ENCODE results near the gene TEX55.
"Not testable (repeated sequence)": the region's sequence is repeated elsewhere in the genome, so short reads cannot be mapped to it uniquely, and the experiment has no call there.

TEX55 gene

DNA sequence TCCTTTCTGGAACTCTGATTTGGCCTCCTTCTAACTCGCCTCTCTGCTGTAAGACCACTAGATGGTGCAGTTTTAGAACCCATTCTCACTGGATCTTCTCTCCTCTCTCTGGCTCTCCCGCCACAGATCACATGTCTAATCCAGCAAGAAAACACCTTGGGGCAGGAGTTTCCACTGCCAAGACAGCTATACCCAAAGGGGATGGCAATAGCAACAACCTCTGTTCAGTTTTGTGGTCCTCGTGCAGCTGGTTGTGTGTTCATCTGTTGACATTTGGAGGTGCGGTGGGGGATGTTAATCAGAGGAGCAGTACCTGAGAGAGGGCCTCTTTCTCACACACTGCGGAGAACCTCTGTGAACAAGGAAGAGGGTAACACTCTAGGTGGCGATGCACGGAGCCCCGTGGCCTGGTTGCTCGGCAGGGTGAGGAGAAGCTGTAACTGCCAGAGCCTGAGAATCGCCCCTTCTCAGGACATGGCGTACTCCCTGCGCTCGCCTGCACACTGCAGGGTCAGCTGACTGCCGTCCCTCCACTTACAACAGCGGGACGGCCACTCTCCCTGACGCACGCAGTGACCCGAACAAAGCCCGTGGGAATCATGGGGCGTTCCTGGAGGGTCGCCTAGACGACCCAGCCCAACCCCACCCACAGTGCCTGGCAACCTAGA lies at the start of gene TEX55:
TSS of gene TEX55 (plus strand) at position 666 of the 668 bp plus-strand sequence. CDS start 25 bp downstream, outside the sequence.
- DNase-seq, result peak; percentile 84

DNA sequence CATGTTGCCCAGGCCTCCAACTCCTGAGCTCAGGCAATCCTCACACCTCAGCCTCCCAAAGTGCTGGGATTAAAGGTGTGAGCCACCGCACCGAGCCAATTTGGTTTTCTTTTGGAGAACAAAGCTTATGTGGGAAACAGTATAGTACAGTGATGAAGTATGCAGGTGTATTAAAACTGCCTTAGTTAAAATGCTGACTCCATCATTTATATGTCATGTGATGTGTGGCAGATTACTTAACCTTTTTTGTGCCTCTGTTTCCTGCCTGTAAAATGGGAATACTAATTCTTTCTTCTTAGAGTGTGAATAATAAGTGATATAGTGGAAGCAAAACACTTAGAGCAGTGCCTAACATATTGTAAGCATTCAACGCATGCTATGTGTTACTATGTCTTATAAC lies 48.0 kb upstream of the TEX55 start:
- DNase-seq, result no peak

DNA sequence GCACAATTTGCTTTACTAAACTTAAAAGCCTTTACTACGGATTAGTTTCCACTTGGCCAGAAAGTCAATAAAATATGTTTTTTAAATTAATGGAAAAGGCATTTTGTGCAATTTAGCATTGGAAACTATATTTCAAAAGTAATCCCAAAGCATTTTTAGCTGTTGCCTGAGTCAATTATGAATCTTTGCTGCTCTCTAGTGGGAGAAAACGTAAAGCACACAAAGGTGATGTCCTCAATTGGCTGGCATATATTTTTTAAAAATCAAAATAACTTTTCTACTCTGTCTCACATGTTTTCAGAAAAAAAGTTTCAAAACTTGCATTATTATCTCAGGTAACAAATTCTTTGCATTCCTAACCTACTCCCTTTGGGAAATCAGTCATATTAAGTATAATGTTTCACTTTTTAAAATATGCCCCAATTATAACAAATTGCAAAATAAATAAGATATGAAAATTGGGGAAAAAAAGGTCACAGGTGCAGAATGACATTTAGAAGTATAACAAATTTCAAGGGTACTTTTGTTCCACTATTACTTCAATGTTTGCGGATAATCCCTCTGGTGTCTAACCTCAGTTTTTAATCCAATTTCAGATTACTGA lies 47.2 kb upstream of the TEX55 start:
- peak; percentile 18 for DNase-seq

DNA sequence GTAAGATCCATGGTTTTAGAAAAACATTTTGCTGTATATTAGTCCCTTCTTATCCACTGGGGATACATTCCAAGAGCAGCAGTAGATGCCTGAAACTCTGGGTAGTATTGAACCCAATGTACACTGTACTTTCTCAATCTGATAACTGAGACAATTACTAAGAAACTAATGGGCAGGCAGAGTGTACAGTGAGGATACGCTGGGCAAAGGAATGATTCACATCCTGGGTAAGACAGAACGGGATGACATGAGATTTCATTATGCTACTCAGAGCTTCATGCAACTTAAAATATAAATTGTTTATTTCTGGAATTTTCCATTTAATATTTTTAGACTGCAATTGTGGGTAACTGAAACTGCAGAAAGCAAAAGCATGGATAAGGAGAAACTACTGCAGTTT lies 46.2 kb upstream of the TEX55 start:
- DNase-seq, result no peak

DNA sequence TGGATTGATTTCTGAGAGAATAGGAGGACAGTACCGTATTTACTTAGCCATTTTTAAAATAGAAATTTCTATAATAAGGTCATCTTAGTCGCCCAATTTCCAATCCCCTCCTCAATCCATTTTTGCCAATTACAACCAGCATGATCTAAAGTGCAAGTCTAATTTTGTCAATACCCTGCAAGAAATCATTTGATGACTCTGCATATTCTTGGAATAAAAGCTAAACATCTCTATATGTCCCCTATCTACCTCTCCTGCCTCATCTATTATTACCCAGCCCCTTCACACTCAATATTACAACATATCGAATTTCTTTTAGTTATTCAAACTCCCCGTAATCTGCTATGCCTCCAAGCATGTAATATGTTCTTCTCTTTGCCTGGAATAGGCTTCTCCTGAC lies 41.9 kb upstream of the TEX55 start:
- no peak for DNase-seq

DNA sequence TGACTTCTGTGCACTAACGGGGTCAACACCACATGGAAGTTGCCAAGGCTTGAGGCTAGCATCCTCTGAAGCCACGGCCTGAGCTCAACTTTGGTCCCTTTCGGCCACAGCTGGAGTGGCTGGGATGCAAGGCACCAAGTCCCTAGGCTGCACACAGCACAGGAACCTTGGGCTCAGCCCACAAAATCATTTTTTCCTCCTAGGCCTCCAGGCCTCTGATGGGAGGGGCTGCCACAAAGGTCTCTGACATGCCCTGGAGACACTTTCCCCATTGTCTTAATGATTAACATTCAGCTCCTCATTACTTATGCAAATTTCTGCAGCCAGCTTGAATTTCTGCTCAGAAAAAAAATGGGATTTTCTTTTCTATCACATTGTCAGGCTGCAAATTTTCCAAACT lies 27.6 kb upstream of the TEX55 start:
- not testable (repeated sequence) for DNase-seq

DNA sequence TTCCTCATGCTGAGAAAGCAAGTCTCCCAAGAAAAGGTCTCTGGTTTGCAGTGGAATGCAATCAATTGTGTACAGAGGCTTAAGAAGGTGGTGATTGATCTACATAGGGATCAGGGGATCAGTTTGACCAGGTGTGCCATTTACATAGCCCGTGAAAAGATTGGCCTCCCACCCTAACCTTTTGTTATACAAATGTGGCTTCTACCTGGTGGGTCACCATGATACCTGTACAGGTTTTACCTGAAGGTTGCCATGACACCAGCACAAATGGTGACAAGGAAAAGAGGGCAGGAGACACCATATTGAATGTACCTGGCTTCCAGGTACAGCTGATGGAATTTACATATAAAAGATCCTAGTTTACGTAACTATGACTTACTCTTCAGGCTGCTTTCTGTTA lies 25.5 kb upstream of the TEX55 start:
- DNase-seq, result no peak

DNA sequence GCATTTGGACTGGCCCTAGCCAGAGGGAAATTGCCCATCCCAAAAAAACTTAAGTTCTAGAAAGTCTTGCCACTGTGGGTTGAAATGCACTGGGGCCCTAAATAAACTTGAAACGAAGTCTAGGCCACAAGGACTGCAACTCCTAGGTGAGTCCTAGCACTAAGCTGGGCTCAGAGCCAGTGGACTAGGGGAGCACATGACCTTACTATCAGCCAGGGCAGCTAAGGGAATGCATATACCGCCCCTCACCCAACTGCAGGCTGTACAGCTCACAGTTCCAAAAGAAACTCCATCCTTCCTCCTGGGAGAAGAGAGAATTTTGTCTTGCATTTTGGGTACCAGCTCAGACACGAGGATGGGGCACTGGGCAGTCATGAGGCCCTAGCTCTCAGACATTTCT lies 23.6 kb upstream of the TEX55 start:
- no peak for DNase-seq

DNA sequence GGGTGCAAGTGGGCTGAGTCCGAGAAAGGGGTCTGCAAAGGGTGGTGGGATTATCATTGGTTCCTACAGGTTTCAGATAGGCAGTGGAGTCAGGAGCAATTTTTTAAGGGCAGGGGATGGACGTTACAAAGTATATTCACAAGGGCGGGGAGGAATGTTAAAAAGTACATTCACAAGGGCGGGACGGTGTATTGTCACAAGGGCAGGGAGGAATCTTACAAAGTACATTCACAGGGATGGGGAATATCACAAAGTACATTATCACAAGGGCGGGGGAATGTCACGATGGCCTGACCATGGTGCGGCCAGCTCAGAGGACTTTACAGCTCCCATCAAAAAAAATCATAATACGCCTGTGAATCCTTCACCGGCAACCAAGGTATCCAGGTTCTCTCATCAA lies 20.6 kb upstream of the TEX55 start:
- no peak for DNase-seq

DNA sequence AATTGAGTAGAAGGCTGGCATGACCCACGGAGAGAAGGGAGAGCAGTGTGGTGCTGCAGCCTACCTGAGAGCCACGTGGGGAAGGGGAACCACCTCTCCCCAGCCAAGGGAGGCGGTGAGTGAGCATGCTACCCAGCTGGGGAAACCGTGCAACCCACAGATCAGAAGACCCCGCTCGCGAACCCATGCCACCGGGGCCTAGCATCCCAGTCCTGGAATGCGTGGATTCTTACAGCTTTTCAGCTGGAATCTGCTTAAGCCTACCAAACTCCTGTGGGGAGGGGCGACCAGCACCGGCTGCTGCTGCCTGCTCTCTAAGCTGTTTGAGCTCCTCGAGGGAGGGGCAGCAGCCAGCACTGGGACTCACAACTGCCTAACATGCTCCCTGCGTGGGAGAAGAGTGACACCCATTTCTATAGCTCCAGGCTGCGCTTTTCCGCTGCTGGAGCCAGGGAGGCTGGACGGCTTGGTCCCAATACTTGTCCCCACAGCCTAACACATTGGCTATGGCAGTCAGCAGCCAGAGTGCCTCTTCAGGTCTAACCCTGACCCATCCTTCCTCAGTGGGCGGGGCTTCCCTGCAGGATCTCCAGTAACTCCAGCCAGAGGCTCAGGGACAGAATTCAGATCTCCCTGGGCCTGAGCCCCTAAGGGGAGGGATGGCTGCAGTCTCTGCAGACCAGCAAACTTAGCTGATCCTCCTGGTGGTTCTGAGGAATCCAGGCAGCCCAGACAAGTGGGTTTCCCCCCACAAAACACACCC lies 20.0 kb upstream of the TEX55 start:
- no peak for DNase-seq

DNA sequence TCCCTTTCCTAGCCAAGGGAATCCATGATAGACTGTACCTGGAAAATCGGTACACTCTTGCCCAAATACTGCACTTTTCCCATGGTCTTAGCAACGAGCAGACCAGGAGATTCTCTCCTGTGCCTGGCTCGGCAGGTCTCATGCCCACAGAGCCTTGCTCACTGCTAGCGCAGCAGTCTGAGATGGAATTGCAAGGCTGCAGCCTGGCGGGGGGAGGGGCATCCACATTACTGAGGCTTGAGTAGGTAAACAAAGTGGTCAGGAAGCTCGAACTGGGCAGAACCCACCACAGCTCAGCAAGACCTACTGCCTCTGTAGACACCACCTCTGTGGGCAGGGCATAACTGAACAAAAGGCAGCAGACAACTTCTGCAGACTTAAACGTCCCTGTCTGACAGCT lies 15.7 kb upstream of the TEX55 start:
- DNase-seq, result not testable (repeated sequence)

DNA sequence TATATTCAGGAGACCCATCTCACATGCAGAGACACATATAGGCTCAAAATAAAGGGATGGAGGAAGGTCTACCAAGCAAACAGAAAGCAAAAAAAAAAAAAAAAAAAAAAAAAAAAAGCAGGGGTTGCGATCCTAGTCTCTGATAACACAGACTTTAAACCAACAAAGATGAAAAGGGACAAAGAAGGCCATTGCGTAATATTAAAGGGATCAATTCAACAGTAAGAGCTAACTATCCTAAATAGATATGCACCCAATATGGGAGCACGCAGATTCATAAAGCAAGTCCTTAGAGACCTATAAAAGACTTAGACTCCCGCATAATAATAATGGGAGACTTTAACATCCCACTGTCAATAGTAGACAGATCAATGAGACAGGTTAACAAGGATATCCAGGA lies 13.7 kb upstream of the TEX55 start:
- not testable (repeated sequence) for DNase-seq

DNA sequence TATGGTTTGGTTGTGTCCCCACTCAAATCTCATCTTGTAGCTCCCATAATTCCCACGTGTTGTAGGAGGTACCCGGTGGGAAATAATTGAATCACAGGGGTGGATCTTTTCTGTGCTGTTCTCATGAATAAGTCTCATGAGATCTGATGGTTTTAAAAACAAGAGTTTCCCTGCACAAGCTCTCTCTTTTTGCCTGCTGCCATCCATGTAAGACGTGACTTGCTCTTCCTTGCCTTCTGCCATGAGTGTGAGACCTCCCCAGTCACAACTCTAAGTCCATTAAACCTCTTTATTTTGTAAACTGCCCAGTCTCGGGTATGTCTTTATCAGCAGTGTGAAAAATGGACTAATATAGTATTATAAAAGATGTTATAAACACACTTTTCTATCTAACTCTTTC lies 6.6 kb upstream of the TEX55 start:
- not testable (repeated sequence) for DNase-seq

DNA sequence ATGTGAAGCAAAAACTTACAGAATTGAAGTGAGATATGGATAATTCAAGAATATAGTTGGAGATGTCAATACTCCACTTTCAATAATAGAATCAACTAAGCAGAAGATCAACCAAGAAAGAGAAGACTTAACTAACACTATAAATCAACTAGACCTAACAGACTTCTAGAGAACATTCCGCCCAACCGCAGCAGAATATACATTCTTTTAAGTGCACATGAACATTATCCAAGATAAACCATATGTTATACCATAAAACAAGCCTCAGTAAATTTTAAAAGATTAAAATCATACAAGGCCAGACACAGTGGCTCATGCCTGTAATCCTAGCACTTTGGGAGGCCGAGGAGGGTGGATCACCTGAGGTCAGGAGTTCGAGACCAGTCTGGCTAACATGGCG lies 5.5 kb upstream of the TEX55 start:
- DNase-seq, result no peak

DNA sequence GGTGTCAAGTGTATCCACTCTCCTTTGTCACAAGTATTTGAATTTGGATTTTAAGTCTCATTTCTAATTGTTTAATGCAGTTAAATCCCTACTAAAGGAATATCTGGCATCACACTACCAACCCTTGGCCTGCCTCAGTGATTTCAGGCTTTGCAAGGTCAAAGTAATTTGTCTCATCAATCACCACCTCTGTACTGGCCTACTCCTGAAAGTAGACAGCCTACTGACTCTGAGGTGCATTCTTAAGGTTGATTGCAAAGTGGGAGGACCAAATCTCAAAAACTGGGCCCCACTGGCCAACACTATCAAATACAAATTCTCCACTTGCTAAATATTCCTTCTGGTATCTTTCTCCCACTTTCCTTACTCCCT lies 851 bp upstream of the TEX55 start:
- no peak for DNase-seq

DNA sequence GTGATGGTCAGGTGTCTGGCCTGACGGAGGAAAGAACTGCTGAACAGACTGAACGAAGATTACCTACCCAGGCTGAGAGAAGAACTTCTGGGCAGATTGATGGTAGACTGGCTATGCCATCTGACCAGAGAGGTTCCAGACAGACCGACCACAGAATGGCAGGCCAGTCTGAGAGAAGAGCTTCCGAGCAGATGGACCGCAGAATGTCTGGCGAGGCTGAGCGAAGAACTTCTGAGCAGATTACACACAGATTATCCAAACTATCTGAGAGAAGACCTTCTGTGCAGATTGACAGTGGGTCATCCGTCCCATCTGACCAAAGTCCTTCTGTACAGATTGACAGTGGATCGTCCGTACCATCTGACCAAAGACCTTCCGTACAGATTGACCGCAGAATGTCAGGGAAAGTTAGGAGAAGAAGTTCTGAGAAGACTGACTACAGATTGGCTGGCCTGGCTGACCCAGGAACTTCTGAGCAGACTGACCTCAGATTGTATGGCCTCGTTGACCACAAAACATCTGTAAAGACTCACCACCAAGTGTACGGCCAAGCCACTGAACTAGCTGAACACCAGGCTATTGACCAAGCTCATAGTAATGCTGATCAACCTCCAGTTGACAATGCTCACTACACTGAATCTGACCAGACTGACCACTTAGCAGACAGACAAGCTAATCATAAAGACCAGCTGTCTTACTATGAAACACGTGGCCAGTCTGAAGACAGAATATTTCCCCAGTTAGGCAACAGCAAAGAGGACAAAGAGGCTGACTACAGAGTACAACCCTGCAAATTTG lies 812 bp downstream of the TEX55 start:
- DNase-seq, result no peak

DNA sequence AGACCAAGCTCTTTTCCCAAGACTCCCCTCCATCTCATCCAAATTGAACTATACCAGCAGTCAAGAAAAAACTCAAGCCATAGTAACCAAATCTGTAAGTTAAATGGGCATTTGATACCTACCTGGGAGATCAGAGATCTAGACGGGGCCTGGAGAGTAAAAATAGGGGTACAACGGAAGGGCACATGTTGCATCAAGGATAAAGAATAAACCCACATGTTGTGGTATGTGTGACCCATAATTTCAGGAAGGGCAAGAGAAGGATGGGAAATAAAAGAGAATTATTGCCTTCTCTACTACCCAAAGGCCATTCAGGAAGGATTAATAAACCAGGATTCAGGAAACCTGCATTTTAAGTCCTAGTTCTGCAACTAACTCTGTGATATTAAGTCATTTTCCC lies 1.5 kb downstream of the TEX55 start:
- no peak for DNase-seq

DNA sequence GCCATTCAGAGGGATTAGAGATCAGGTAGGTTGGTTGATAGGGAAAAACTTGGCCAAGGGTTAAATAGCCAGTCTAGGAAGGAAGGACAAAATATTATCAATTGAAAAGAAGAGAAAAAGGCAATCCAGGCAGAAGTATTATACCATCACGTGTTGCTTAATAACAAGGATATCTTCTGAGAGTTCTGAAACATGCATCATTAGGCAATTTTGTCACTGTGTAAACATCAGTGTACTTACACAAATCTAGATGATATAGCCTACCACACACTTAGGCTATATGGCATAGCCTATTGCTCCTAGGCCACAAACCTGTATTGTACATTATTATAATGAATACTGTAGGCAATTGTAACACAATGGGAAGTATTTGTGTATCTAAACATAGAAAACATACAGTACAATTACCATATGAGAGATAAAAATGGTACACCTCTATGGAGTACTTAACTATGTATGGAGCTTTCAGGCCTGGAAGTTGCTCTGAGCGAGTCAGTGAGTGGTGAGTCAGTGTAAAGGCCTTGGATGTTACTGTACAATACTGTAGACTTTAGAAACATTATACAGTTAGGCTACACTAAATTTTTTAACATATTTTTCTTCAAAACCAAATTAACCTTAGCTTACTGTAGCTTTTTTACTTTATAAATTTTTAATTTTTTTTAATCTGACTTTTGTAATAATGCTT lies 2.7 kb downstream of the TEX55 start:
- no peak for DNase-seq

DNA sequence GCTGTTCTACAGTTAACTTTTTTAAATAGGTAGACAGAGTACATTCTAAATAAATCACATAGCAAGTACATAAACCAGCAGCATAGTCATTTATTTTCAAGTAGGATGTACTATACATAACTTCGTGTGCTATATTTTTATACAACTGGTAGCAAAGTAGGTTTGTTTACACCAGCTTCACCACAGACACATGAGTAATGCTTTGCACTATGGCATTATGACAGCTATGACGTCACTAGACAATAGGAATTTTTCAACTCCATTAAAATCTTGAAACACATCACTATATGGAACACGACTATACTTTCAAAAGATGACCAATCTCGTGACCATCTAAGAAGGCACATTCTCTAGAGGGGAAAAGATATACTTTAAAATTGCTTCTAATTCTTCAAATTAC lies 3.5 kb downstream of the TEX55 start:
- DNase-seq, result no peak

DNA sequence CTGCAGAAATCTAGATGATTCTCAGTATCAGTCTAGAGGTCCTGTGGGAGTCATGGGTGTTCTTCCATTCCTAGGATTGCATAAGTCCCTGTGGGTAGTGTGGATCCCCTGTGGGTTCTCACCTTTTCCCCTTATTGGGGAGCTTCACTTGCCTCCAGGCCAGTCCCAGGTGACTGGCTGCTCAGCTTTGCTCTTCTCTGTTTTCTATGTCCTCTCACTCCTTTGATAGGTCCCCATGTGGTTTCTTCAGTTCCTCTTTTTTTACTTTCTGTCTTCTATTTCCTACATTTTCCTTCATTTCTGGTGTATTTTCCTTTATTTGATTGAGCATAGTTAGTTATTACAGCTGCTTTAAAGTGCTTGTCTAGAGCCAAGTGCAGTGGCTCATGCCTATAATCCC lies 10.9 kb downstream of the TEX55 start:
- no peak for DNase-seq

DNA sequence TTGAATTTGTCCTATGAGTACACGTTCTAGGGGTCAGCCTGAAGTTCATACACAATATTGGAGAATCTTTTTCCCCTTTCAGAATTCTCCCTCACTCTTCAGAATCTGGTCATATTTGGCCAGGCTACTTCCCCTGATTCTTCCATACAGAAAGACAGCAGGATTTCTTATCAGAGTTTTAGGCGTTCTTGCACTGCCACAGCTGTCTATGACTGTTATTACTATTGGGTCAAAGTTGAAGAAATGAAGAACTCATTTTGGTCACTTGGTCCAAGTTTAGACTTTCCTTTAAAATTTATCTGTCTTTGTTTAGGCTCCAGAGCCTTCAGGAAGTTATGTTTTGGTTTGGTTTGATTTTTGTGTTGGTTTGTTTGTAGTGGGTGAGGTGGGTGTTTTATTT lies 12.0 kb downstream of the TEX55 start:
- no peak for DNase-seq

DNA sequence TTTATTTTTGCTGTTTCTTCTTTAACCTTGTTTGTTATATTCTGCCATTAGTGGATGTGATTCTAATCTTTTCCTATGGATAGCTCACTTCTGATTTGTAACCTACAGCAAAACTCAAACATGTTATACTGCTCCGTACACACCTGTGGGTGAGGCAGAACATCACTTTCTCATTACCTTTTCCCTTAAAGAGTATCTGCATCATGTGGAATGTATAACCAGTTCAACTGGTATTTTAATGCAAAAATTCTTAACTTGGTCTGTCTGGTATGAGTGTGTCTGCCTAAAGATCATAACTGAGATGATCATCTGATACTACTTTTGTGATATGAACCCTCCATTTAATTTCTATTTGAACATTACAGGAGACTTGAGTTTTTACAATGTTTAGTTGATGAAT lies 14.4 kb downstream of the TEX55 start:
- DNase-seq, result no peak

DNA sequence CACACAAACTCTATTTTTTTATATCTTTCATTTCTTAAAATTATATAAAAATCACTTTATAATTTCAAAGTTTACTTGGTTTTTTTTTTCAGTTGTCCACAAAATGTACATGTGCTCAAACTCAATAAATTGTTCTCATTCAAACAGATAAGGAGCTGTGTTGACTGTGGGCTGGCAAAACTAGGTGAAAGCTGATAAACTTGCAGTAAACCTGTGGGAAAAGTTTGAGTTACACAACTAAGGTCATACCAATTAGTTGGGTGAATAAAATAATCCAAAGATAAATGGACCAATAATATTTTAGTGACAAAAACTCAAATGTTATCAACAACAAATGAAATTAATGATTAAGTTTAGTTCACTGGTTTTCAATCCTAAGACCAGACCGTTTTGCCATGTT lies 14.8 kb downstream of the TEX55 start:
- no peak for DNase-seq

All from NCI-H2029 (cell line).